MCF 10A (cell line): ENCODE data around the gene CACNB4. TPM values are rescaled to one million over a fixed set of nuclear protein-coding genes. Genes with fewer than 3 reads are reported as not detected.

ENCODE experiments used
- BruUV-seq: library from RNA; stranded (reverse); fragments of 400-500 nt; replicated peaks from 2 replicates; lab custom pipeline; 2021; lab: Mats Ljungman, UMichigan
- CTCF ChIA-PET: fragments of 300-600 bp; sonication (Branson Sonifier 250); formaldehyde crosslinking; extraction: SDS; loops from one replicate; lab custom pipeline; 2021; ENCODE audit warnings: antibody characterized with exemption, inconsistent platforms; lab: Yijun Ruan, JAX
- POLR2A ChIA-PET: fragments of 300-600, 350-650 bp; sonication (Branson Sonifier 250); formaldehyde crosslinking; extraction: SDS; loops from one replicate; lab custom pipeline; 2020; ENCODE audit warnings: antibody characterized with exemption, inconsistent platforms; lab: Yijun Ruan, JAX
- DNase-seq: peaks from one replicate; pipeline ENCODE4 v3.0.0-alpha.2; 2018; ENCODE audit not compliant: unreplicated experiment
- H3K27ac Mint-ChIP-seq: one replicate; pipeline ENCODE4 v1.8.0; 2022; ENCODE audit warnings: mild to moderate bottlenecking, low read depth, mixed read lengths; ENCODE audit not compliant: unreplicated experiment
- H3K27me3 Mint-ChIP-seq: one replicate; pipeline ENCODE4 v1.8.0; 2022; ENCODE audit warnings: mixed read lengths; ENCODE audit not compliant: insufficient read depth, unreplicated experiment
- H3K36me3 Mint-ChIP-seq: one replicate; pipeline ENCODE4 v1.8.0; 2022; ENCODE audit warnings: mild to moderate bottlenecking, moderate library complexity, mixed read lengths; ENCODE audit not compliant: insufficient read depth, unreplicated experiment
- H3K4me1 Mint-ChIP-seq: one replicate; pipeline ENCODE4 v1.8.0; 2022; ENCODE audit warnings: mixed read lengths; ENCODE audit not compliant: insufficient read depth, unreplicated experiment
- H3K4me3 Mint-ChIP-seq: one replicate; pipeline ENCODE4 v1.8.0; 2022; ENCODE audit warnings: mild to moderate bottlenecking, moderate library complexity, mixed read lengths; ENCODE audit not compliant: unreplicated experiment
- H3K9me3 Mint-ChIP-seq: one replicate; pipeline ENCODE4 v1.8.0; 2022; ENCODE audit warnings: mixed read lengths; ENCODE audit not compliant: unreplicated experiment
- intact Hi-C: fragments of 100-400 bp; cut with micrococcal nuclease; formaldehyde crosslinking; loops from 2 replicates; pipeline ENCODE4 v1.14.1; 2022
- total RNA-seq: library from RNA; stranded (reverse); gene quantifications from 2 replicates; pipeline ENCODE4 v1.2.3, GENCODE V29; 2022
- TF ChIP-seq, protein P1 (sequence below): fragments of 200-600 bp; IDR thresholded peaks from one replicate; pipeline ENCODE4 v1.8.0; 2022; ENCODE audit warnings: antibody characterized with exemption, mild to moderate bottlenecking; ENCODE audit not compliant: unreplicated experiment

The CACNB4 gene
- total RNA-seq, 1 experiment from 2014 or later: 0.49 TPM

DNA sequence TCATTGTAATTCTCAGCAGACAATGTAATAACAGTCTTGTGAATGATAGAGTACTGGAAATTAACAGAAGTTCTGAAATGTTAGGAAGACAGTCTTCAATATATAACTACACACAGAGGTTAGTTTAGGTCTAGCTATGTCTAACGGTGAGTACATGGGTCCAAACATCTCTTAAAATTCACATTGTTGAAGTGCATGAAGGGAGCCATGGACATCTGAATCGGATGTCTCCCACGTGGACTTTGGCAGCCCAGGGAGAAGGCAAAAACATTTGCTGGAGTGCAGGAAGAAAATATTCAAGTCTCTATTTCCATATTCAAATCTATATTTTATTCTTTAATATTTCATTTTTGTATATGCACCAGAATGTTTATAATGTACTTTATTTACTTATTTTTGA is 34.8 kb downstream of the CACNB4 start:
- no peaks in the 10 kb centered on the region for H3K9me3 Mint-ChIP-seq
- H3K27me3 Mint-ChIP-seq: peaks cover 12% of the 10 kb centered on the region
- ChIA-PET CTCF (no interaction called here), POLR2A (no interaction called here)
- TF ChIP-seq, protein P1, sequence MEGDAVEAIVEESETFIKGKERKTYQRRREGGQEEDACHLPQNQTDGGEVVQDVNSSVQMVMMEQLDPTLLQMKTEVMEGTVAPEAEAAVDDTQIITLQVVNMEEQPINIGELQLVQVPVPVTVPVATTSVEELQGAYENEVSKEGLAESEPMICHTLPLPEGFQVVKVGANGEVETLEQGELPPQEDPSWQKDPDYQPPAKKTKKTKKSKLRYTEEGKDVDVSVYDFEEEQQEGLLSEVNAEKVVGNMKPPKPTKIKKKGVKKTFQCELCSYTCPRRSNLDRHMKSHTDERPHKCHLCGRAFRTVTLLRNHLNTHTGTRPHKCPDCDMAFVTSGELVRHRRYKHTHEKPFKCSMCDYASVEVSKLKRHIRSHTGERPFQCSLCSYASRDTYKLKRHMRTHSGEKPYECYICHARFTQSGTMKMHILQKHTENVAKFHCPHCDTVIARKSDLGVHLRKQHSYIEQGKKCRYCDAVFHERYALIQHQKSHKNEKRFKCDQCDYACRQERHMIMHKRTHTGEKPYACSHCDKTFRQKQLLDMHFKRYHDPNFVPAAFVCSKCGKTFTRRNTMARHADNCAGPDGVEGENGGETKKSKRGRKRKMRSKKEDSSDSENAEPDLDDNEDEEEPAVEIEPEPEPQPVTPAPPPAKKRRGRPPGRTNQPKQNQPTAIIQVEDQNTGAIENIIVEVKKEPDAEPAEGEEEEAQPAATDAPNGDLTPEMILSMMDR: no peak
- no peak overlapping the region for H3K27ac Mint-ChIP-seq
- H3K4me1 Mint-ChIP-seq: peaks cover 8% of the 10 kb centered on the region
- no TSS peak for BruUV-seq
- intact Hi-C loops: no loop called here
- H3K36me3 Mint-ChIP-seq: no peaks in the 10 kb centered on the region
- H3K4me3 Mint-ChIP-seq: no peak overlapping the region
- no peak for DNase-seq

DNA sequence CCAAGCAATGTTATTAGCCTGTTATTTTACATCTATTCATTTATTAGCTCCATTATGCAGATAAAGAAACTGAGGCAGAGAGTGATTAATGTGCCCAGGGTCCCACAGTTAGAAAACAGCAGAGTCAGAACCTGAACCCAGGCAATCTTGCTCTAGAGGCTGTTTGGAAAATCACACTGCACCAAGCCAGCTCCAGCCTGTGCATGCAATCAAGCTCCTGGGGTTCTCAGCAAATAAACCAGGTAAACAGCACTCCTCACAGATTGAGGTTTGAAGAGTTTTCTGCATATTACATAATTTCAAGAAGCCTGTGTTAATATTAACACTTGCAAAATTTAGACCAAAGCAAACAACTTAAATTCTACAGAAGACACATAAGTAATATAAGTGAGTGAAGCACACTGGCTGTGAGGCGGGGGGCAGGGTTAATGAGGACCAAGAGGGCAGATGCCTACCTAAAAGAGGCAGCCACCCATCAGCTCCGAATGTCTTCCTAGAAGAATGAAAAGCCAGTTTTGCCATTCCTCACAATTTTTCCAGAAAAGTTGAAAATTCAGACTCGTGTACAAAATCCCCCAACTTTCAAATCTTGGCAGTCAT is 35.4 kb downstream of the CACNB4 start:
- ChIA-PET POLR2A (interaction anchor here (0.6 to 1.5 kb wide), 5 partner anchors 9 to 533 kb away, joined by 3 to 9 read pairs (median 3); no protein-coding TSS in a partner anchor), CTCF (interaction anchor here (0.6 to 1.2 kb wide), 2 partner anchors 26 to 572 kb away, joined by 3 to 6 read pairs; no protein-coding TSS in a partner anchor)
- Mint-ChIP-seq H3K9me3 (peaks cover 1% of the 10 kb centered on the region), H3K27me3 (peaks cover 12% of the 10 kb centered on the region), H3K4me1 (peaks cover 8% of the 10 kb centered on the region), H3K36me3 (no peaks in the 10 kb centered on the region), H3K4me3 (no peak overlapping the region), H3K27ac (no peak overlapping the region)
- TF ChIP-seq, protein P1: no peak
- intact Hi-C loops: no loop called here
- BruUV-seq: no TSS peak
- DNase-seq: no peak

GRCh38 chr2:152062125-152063091 is 36.4 kb downstream of the CACNB4 start:
- TF ChIP-seq, protein P1: no peak
- H3K4me3 Mint-ChIP-seq: no peak overlapping the region
- H3K27me3 Mint-ChIP-seq: peaks cover 18% of the 10 kb centered on the region
- intact Hi-C loops: no loop called here
- DNase-seq: peak; percentile 45
- CTCF ChIA-PET: interaction anchor here (0.6 to 1.2 kb wide), 3 partner anchors 25 to 573 kb away, joined by 3 to 6 read pairs (median 3); no protein-coding TSS in a partner anchor
- no peaks in the 10 kb centered on the region for H3K36me3 Mint-ChIP-seq
- peaks cover 8% of the 10 kb centered on the region for H3K4me1 Mint-ChIP-seq
- H3K9me3 Mint-ChIP-seq: peaks cover 8% of the 10 kb centered on the region
- no TSS peak for BruUV-seq
- POLR2A ChIA-PET: interaction anchor here (0.6 to 1.5 kb wide), 5 partner anchors 10 to 534 kb away, joined by 3 to 9 read pairs (median 3); no protein-coding TSS in a partner anchor
- no peak overlapping the region for H3K27ac Mint-ChIP-seq

DNA sequence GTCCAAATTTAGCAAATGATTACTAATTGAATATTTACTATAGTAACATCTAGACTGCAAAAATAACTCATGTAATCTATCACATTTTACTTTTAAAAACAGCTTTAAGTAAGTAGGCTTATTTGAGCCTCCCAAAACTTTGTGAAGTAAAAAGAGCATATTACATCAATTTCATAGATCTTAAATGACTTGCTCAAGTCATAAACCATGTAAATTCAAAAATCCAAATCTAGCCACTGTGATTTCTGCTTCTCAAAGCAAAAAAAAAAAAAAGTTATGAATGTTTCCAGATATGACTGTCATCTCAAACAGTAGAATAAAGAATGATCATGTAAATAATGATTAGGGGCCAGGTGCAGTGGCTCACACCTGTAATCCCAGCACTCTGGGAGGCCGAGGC is 37.5 kb downstream of the CACNB4 start:
- no peak for DNase-seq
- Mint-ChIP-seq H3K9me3 (peaks cover 8% of the 10 kb centered on the region), H3K36me3 (no peaks in the 10 kb centered on the region), H3K4me3 (no peak overlapping the region), H3K27ac (no peak overlapping the region), H3K4me1 (peaks cover 8% of the 10 kb centered on the region), H3K27me3 (peaks cover 28% of the 10 kb centered on the region)
- ChIA-PET CTCF (interaction anchor here (1.7 kb wide), 1 partner anchor 25 kb away, joined by 4 read pairs; no protein-coding TSS in a partner anchor), POLR2A (no interaction called here)
- TF ChIP-seq, protein P1: no peak
- BruUV-seq: no TSS peak
- intact Hi-C loops: no loop called here
